Large intestine (tissue), 3 donors: ENCODE results near the gene BUB3. TPM values are rescaled to one million over a fixed set of nuclear protein-coding genes. Genes with fewer than 3 reads are reported as not detected.
"Not testable (repeated sequence)": the region's sequence is repeated elsewhere in the genome, so short reads cannot be mapped to it uniquely, and the experiment has no call there.

Experiments
- DNase-seq, 2 donors: peaks; one replicate each; pipeline versions ENCODE4 v3.0.0 to v3.0.0-alpha.2; 2013
- H3K27ac ChIP-seq: one replicate; pipeline ENCODE4 v1.5.1; 2013; ENCODE audit warnings: low read length
- H3K27me3 ChIP-seq: 2 replicates; pipeline ENCODE4 v1.6.1; 2013; ENCODE audit warnings: low read length; ENCODE audit not compliant: control insufficient read depth, insufficient read depth
- H3K36me3 ChIP-seq: 2 replicates; pipeline ENCODE4 v1.6.1; 2013; ENCODE audit warnings: low read length; ENCODE audit not compliant: control insufficient read depth, insufficient read depth
- H3K4me1 ChIP-seq: one replicate; pipeline ENCODE4 v1.6.1; 2013; ENCODE audit warnings: low read length; ENCODE audit not compliant: control insufficient read depth, insufficient read depth
- H3K4me3 ChIP-seq: one replicate; pipeline ENCODE4 v1.5.1; 2013; ENCODE audit warnings: low read length
- H3K9me3 ChIP-seq: one replicate; pipeline ENCODE4 v1.6.1; 2013; ENCODE audit warnings: mild to moderate bottlenecking, low read depth, low read length, moderate library complexity; ENCODE audit not compliant: control insufficient read depth
- WGBS: methylation state at CpG from one replicate; pipeline ENCODE4 v1.1.5; 2013; ENCODE audit warnings: low lambda C conversion rate; ENCODE audit not compliant: insufficient coverage; 5-methylcytosine and 5-hydroxymethylcytosine counted together
- polyA plus RNA-seq: library from polyadenylated mRNA; unstranded; fragments of 120-200 nt; gene quantifications from one replicate; pipeline ENCODE4 v1.2.1, GENCODE V29; 2013

BUB3 gene
- polyA plus RNA-seq, 1 donor, result 95.2 TPM

DNA sequence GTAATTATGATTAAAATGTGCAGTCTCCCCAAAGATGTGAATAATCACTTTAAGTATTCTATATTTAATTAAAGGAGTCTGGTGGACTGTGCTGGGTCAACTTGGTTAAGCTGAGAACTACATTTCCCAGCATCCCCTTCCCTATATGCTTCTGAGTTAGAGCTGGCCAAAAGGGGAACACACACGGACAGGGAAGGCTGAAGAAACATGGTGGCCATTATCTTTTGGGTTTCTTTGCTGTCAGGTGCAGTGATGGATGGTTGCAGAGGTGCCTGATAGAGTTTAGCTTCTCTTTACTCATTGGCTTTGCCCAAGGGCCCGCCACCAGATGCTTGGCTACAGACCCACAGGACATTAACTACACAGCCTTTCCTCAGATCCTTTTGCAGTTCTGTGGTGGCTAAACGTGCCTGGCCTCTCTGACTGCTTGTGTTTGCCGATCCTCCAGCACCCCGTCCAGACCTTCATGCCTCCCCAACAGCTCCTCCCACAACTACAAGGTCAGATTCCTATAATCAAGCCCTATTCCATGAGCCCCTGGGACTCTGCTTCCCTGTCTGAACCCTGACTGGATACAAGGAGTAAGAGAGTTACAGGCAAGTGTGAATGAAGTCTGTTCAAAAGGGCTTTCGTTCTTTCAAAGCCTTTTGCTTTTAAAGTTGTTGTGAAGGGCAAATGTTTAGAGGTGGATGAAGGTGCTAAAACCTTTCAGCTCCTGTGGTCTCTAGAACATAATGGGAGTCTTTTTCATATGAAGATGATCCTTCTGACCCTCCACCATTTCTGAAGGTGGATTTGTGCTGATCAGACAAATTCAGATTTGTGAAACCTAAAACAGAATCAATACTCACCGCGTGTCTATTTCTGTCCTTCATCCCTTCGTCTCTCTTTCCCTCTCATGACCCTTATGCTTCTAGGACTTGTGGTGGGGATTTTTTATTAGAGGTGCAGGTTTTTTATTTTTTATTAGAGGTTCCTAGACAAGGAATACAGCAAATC, 21.5 kb downstream of the BUB3 start:
- no peak for DNase-seq
- Histone ChIP-seq H3K27me3 (no peaks in the 10 kb centered on the region), H3K4me3 (no peak overlapping the region), H3K9me3 (no peaks in the 10 kb centered on the region), H3K36me3 (peaks cover 6% of the 10 kb centered on the region), H3K4me1 (no peaks in the 10 kb centered on the region), H3K27ac (no peak overlapping the region)
- 85% methylated on average over 5 of the region's 9 CpGs for WGBS

DNA sequence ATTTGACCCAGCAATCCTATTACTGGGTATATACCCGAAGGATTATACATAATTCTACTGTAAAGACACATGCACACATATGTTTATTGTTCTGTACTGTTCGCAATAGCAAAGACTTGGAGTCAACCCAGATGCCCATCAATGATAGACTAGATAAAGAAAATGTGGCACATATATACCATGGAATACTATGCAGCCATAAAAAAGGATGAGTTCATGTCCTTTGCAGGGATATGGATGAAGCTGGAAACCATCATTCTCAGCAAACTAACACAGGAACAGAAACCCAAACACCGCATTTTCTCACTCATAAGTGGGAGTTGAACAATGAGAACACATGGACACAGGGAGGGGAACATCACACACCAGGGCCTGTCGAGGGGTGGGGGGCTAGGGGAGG, 24.2 kb downstream of the BUB3 start:
- H3K36me3 ChIP-seq, DNase-seq, H3K27me3 ChIP-seq, H3K27ac ChIP-seq, H3K4me1 ChIP-seq, H3K4me3 ChIP-seq, H3K9me3 ChIP-seq: not testable (repeated sequence)
- 100% methylated on average over 1 of the region's 4 CpGs for WGBS

DNA sequence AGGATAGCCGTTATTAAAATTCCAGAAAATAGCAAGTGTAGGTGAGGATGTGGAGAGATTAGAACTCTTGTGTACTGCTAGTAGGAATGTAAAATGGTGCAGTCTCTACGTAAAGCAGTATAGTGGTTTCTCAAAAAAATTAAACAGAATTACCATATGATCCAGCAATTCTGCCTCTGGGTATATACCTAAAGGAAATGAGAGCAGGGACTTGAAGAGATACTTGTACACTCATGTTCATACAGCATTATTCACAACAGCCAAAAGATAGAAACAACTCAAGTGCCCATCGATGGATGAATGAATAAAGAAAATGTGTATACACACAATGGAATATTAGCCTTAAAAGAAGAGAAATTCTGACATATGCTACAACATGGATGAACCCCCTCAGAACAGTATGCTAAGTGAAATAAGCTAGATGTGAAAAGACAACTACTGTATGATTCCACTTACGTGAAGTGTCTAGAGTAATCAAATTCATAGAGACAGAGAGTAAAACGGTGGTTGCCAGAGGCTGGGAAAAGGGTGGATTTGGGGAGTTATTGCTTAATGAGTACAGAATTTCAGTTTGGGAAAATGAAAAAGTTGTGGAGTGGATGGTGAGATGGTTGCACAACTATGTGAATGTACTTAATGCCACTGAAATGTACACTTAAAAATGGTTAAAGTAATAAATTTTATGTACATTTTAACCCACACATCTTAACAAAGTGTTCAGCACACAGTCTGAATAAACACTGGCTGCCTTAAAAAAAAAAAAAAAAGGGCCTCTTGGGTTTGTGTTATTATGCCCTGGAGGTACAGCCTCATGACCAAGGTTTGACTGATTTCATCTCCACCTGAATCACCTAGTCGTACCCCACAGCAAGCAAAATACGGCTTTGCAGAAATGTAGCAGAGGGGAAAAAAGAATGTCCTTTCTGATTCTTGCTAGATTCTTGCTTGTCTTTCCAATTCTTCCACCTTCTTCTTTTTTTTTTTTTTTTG, 26.2 kb downstream of the BUB3 start:
- H3K27ac ChIP-seq, result no peak overlapping the region
- DNase-seq, result no peak
- H3K9me3 ChIP-seq, result no peaks in the 10 kb centered on the region
- no peak overlapping the region for H3K4me3 ChIP-seq
- no peaks in the 10 kb centered on the region for H3K27me3 ChIP-seq
- 100% methylated on average over 1 of the region's 7 CpGs for WGBS
- no peaks in the 10 kb centered on the region for H3K4me1 ChIP-seq
- peaks cover 3% of the 10 kb centered on the region for H3K36me3 ChIP-seq

DNA sequence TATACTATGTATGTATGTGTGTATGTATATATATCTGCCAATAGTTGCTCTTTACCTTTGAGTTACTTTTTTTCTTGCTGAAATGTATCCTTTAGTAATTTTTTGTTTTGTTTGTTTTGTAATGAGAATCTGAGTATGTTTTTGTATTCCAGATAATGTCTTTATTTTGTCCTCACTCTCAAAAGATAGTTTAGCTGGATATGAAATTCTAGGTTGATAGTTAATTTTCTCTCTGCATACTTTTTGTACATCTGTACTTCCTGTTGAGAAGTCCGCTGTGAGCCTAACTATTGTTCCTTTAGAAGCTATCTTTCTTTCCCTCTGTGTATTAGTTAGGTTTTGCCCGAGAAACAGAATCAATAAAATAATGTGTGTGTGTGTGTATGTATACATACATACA, 29.5 kb downstream of the BUB3 start:
- no peaks in the 10 kb centered on the region for H3K4me1 ChIP-seq
- H3K27me3 ChIP-seq, result no peaks in the 10 kb centered on the region
- no peak overlapping the region for H3K4me3 ChIP-seq
- no peak overlapping the region for H3K27ac ChIP-seq
- WGBS, result no CpG with 5 or more reads among the region's 2 CpGs
- no peaks in the 10 kb centered on the region for H3K9me3 ChIP-seq
- DNase-seq, result no peak
- H3K36me3 ChIP-seq, result no peaks in the 10 kb centered on the region

DNA sequence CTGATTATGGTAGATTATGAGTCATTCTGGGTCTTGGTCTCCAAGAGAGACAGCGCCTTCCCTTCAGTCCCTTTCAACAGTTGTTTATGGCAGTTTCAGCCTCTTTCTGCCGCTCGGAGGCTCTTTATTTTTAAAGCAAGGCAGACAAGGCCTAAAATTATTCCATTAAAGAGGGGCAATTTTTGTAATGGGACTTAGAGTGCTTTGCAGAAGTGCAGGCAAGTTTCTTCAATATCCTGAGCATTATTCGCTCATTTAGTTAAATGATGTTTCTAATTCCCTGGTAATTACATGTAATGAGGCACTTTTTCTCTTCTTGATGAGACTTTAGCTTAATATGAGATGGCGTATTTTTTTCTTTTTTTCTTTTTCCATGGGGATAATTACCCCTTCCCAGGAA, 33.6 kb downstream of the BUB3 start:
- no peak for DNase-seq
- H3K27me3 ChIP-seq, result no peaks in the 10 kb centered on the region
- no peaks in the 10 kb centered on the region for H3K9me3 ChIP-seq
- WGBS, result 100% methylated on average over 2 of the region's 5 CpGs
- H3K36me3 ChIP-seq, result no peaks in the 10 kb centered on the region
- no peak overlapping the region for H3K4me3 ChIP-seq
- H3K27ac ChIP-seq, result no peak overlapping the region
- no peaks in the 10 kb centered on the region for H3K4me1 ChIP-seq

DNA sequence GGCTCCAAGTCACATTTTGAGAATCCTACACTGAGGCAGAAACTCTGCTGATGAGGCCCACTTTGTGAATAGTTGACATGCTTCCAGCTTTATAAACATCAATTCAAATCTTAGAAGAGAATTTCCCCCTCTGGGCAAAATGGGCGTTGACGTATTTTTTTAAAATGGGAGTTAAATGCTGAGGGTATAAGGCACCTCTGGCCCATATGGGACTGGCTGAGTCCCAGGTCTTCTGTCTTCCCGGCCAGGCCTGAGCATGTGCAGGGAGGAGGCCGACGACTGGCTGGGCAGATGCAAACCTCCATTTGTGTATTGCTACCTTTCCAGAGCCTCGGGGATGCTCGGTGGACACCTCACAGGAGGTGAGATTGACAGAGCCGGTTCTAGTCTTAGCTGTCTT, 37.7 kb downstream of the BUB3 start:
- Histone ChIP-seq H3K27ac (no peak overlapping the region), H3K4me3 (no peak overlapping the region), H3K9me3 (no peaks in the 10 kb centered on the region), H3K27me3 (no peaks in the 10 kb centered on the region), H3K4me1 (no peaks in the 10 kb centered on the region), H3K36me3 (no peaks in the 10 kb centered on the region)
- DNase-seq, result no peak
- no CpG with 5 or more reads among the region's 8 CpGs for whole genome bisulfite sequencing

DNA sequence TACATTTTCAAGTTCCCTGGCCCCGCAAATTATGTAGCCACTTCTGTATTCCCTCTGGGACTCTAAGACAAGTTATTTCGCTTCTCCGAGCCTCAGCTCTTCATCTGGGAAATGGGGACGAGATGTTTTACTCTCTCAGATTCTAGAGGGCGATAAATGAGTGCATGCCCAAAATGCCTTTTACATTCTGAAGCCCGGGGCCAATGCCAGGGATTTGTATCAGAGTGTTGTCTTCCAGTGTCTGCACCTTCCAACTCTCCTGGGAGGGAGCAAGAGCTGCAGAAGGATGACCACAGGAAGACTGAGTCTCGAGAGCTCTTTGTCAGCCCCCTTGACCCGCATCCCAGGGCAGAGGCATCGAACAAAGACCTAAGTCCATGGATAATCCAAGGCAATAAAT, 39.9 kb downstream of the BUB3 start:
- no CpG with 5 or more reads among the region's 9 CpGs for WGBS
- Histone ChIP-seq H3K27ac (no peak overlapping the region), H3K36me3 (no peaks in the 10 kb centered on the region), H3K4me3 (no peak overlapping the region), H3K4me1 (no peaks in the 10 kb centered on the region), H3K9me3 (no peaks in the 10 kb centered on the region), H3K27me3 (no peaks in the 10 kb centered on the region)
- DNase-seq, result no peak

DNA sequence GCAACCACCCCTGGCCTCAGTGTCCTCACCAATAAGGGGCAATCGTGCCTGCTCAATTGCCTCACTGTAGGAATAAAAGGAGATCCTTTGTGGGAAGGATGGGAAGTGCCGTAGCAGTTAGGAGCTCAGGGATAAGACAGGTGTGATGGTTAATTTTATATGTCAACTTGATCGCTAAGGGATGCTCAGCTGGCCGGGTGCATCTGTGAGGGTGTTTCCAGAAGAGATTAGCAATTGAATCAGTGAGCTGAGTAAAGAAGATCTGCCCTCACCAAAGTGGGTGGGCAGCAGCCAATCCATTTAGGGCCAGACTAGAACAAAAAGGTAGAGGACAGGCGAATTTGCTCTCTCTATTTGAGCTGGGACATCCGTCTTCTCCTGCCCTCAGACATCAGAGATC, 46.3 kb downstream of the BUB3 start:
- no peaks in the 10 kb centered on the region for H3K4me1 ChIP-seq
- WGBS, result no CpG with 5 or more reads among the region's 6 CpGs
- no peaks in the 10 kb centered on the region for H3K9me3 ChIP-seq
- H3K27ac ChIP-seq, result no peak overlapping the region
- H3K27me3 ChIP-seq, result no peaks in the 10 kb centered on the region
- no peak overlapping the region for H3K4me3 ChIP-seq
- DNase-seq, result no peak
- no peaks in the 10 kb centered on the region for H3K36me3 ChIP-seq

DNA sequence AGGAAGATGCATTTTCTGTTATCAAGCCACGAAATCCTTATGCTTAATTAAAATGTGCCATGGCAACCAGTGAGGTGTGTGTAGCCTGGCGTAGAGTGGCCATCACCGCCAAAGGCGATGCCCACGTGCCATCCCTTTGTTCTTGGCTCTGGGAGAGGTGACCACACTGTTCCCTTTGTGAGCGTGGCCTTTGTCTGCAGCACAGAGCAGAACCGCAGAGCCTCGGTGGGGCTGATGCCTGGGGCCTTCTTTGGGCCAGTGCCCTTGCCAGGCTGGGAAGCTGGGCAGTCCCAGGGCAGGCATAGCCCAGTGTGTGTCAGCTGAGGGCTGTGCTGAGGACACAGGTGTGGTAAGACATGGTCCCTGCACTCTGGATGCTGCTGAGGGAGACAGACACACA, 48.3 kb downstream of the BUB3 start:
- DNase-seq, result no peak
- WGBS, result no CpG with 5 or more reads among the region's 8 CpGs
- no peaks in the 10 kb centered on the region for H3K27me3 ChIP-seq
- H3K36me3 ChIP-seq, result no peaks in the 10 kb centered on the region
- no peak overlapping the region for H3K27ac ChIP-seq
- no peak overlapping the region for H3K4me3 ChIP-seq
- H3K4me1 ChIP-seq, result no peaks in the 10 kb centered on the region
- H3K9me3 ChIP-seq, result no peaks in the 10 kb centered on the region

DNA sequence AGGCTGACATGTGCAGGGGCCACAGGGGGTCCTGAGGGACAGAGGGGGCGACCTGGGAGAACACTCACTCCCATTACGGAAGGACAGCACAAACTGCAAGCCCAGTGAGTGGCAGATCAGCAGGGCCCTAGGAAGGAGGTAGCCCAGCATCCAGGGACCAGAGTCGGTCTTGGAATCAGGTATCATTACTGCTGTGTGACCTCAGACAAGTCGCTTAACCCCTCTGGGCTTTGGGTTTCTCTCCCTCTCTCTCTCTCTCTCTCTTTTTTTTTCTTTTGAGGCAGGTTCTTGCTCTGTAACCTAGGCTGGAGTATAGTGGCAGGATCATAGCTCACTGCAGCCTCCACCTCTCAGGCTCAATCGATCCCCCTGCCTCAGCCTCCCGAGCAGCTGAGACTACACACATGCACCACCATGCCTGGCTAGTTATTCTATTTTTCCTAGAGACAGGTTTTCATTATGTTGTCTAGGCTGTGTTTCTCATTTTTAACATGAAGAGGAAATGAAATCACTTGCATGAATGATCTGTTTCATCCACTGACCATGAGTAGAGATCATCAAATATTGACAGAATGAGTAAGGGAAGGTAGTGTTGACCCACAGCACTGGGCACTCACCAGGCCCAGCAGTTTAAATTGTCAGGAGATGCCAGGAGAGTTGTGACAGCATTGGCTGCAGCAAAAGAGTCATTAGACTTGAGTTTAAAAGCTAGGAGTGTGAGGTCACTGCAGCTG, 49.4 kb downstream of the BUB3 start:
- WGBS, result no CpG with 5 or more reads among the region's 6 CpGs
- Histone ChIP-seq H3K4me1 (no peaks in the 10 kb centered on the region), H3K27ac (no peak overlapping the region), H3K4me3 (no peak overlapping the region), H3K27me3 (no peaks in the 10 kb centered on the region), H3K9me3 (peaks cover 3% of the 10 kb centered on the region), H3K36me3 (no peaks in the 10 kb centered on the region)
- DNase-seq, result peak; percentile 5 to 9
